H9 (cell line): ENCODE results near the gene BTN3A1. TPM values are rescaled to one million over a fixed set of nuclear protein-coding genes. Genes with fewer than 3 reads are reported as not detected.

Source experiments
- DNase-seq: peaks from one replicate; pipeline ENCODE4 v3.0.0-alpha.2; 2017
- H2AFZ ChIP-seq: one replicate; pipeline ENCODE4 v1.6.1; 2013; ENCODE audit warnings: mild to moderate bottlenecking, low read length, control low read depth, moderate library complexity
- H2AK5ac ChIP-seq: 2 replicates; pipeline ENCODE4 v1.6.1; 2013; ENCODE audit warnings: low read length, control low read depth, mixed read lengths; ENCODE audit not compliant: insufficient read length
- H2BK120ac ChIP-seq: one replicate; pipeline ENCODE4 v1.6.1; 2013; ENCODE audit warnings: low read depth, mild to moderate bottlenecking, low read length, control low read depth, inconsistent platforms; ENCODE audit not compliant: poor library complexity, severe bottlenecking
- H2BK12ac ChIP-seq: 2 replicates; pipeline ENCODE4 v1.6.1; 2013; ENCODE audit warnings: low read length, control low read depth, mixed read lengths, low read depth; ENCODE audit not compliant: insufficient read length
- H2BK15ac ChIP-seq: 2 replicates; pipeline ENCODE4 v1.6.1; 2013; ENCODE audit warnings: low read depth, low read length, control low read depth
- H2BK20ac ChIP-seq: one replicate; pipeline ENCODE4 v1.6.1; 2013; ENCODE audit warnings: low read depth, mild to moderate bottlenecking, low read length, control low read depth, inconsistent platforms; ENCODE audit not compliant: poor library complexity, severe bottlenecking
- H2BK5ac ChIP-seq: 2 replicates; pipeline ENCODE4 v1.6.1; 2013; ENCODE audit warnings: low read length, control low read depth, mixed read lengths; ENCODE audit not compliant: insufficient read length
- H3K14ac ChIP-seq: 2 replicates; pipeline ENCODE4 v1.6.1; 2013; ENCODE audit warnings: low read length, control low read depth; ENCODE audit not compliant: insufficient read depth
- H3K18ac ChIP-seq: 2 replicates; pipeline ENCODE4 v1.6.1; 2013; ENCODE audit warnings: low read depth, mild to moderate bottlenecking, mixed read lengths, low read length, control low read depth; ENCODE audit not compliant: insufficient read length
- H3K23ac ChIP-seq: 2 replicates; pipeline ENCODE4 v1.6.1; 2013; ENCODE audit warnings: low read length, control low read depth, mixed read lengths, low read depth; ENCODE audit not compliant: insufficient read length
- H3K23me2 ChIP-seq: 2 replicates; pipeline ENCODE4 v1.6.1; 2013; ENCODE audit warnings: low read depth, mild to moderate bottlenecking, mixed read lengths, low read length, control low read depth; ENCODE audit not compliant: insufficient read length, poor library complexity, severe bottlenecking
- H3K27ac ChIP-seq: 2 replicates; pipeline ENCODE4 v1.5.1; 2013; ENCODE audit warnings: low read length, control low read depth, mixed read lengths, low read depth; ENCODE audit not compliant: insufficient read length
- H3K27me3 ChIP-seq: 2 replicates; pipeline ENCODE4 v1.6.1; 2013; ENCODE audit warnings: low read length, control low read depth, inconsistent platforms; ENCODE audit not compliant: insufficient read depth
- H3K4ac ChIP-seq: 2 replicates; pipeline ENCODE4 v1.6.1; 2013; ENCODE audit warnings: low read depth, mild to moderate bottlenecking, control low read depth, inconsistent platforms, low read length, moderate library complexity
- H3K4me1 ChIP-seq: 2 replicates; pipeline ENCODE4 v1.6.1; 2013; ENCODE audit warnings: low read length, control low read depth, inconsistent platforms; ENCODE audit not compliant: insufficient read depth
- H3K4me2 ChIP-seq: 2 replicates; pipeline ENCODE4 v1.6.1; 2013; ENCODE audit warnings: low read length, control low read depth, mixed read lengths; ENCODE audit not compliant: insufficient read length, insufficient read depth
- H3K56ac ChIP-seq: 2 replicates; pipeline ENCODE4 v1.6.1; 2013; ENCODE audit warnings: low read depth, mild to moderate bottlenecking, mixed read lengths, low read length, control low read depth; ENCODE audit not compliant: insufficient read length
- H3K79me1 ChIP-seq: 2 replicates; pipeline ENCODE4 v1.6.1; 2013; ENCODE audit warnings: low read depth, mild to moderate bottlenecking, moderate library complexity, low read length, control low read depth, inconsistent platforms; ENCODE audit not compliant: insufficient read depth, poor library complexity, severe bottlenecking
- H3K79me2 ChIP-seq: 2 replicates; pipeline ENCODE4 v1.6.1; 2013; ENCODE audit warnings: low read length, control low read depth, inconsistent platforms; ENCODE audit not compliant: insufficient read depth
- H3K9ac ChIP-seq: 2 replicates; pipeline ENCODE4 v1.6.1; 2013; ENCODE audit warnings: low read length, control low read depth, mixed read lengths; ENCODE audit not compliant: insufficient read length; ENCODE audit errors: extremely low read depth
- H3K9me3 ChIP-seq: one replicate; pipeline ENCODE4 v1.6.1; 2013; ENCODE audit warnings: low read depth, low read length, inconsistent platforms; ENCODE audit not compliant: control insufficient read depth
- H3T11ph ChIP-seq: one replicate; pipeline ENCODE4 v1.6.1; 2013; ENCODE audit warnings: mild to moderate bottlenecking, low read length, control low read depth, inconsistent platforms
- H4K20me1 ChIP-seq: one replicate; pipeline ENCODE4 v1.6.1; 2013; ENCODE audit not compliant: control insufficient read depth, insufficient read length, insufficient read depth
- H4K5ac ChIP-seq: 2 replicates; pipeline ENCODE4 v1.6.1; 2013; ENCODE audit warnings: low read depth, mild to moderate bottlenecking, mixed read lengths, low read length, control low read depth; ENCODE audit not compliant: insufficient read length
- H4K8ac ChIP-seq: replicated peaks from 2 replicates; pipeline ENCODE4 v1.6.1; 2013; ENCODE audit warnings: low read length, control low read depth, mixed read lengths, low read depth; ENCODE audit not compliant: insufficient read length
- H4K91ac ChIP-seq: 2 replicates; pipeline ENCODE4 v1.6.1; 2013; ENCODE audit warnings: low read depth, mild to moderate bottlenecking, moderate library complexity, mixed read lengths, low read length, control low read depth; ENCODE audit not compliant: insufficient read length
- H3K27ac Mint-ChIP-seq, 3 experiments: 2 replicates in 2 of 3; 3 replicates in 1 of 3; pipeline ENCODE4 v1.8.0; 2020 to 2021; ENCODE audit warnings: mixed read lengths in 3 of 3, mild to moderate bottlenecking in 1 of 3, moderate library complexity in 1 of 3
- H3K27me3 Mint-ChIP-seq: 2 replicates; pipeline ENCODE4 v1.8.0; 2021; ENCODE audit warnings: low read depth, mild to moderate bottlenecking, moderate library complexity, mixed read lengths
- H3K36me3 Mint-ChIP-seq, 3 experiments: 2 replicates in 2 of 3; 3 replicates in 1 of 3; pipeline ENCODE4 v1.8.0; 2020 to 2021; ENCODE audit warnings: low read depth in 3 of 3, mixed read lengths in 3 of 3; ENCODE audit not compliant: insufficient read depth in 1 of 3
- H3K4me1 Mint-ChIP-seq, 2 experiments: 2 replicates each; pipeline ENCODE4 v1.8.0; 2020; ENCODE audit warnings: mixed read lengths in 2 of 2
- H3K4me3 Mint-ChIP-seq, 2 experiments: 2 replicates in 1 of 2; 3 replicates in 1 of 2; pipeline ENCODE4 v1.8.0; 2020 to 2021; ENCODE audit warnings: mild to moderate bottlenecking in 2 of 2, mixed read lengths in 2 of 2, moderate library complexity in 1 of 2
- H3K9me3 Mint-ChIP-seq, 2 experiments: 2 replicates in 1 of 2; 3 replicates in 1 of 2; pipeline ENCODE4 v1.8.0; 2020; ENCODE audit warnings: mild to moderate bottlenecking in 2 of 2, mixed read lengths in 2 of 2, moderate library complexity in 1 of 2
- WGBS: extraction: QIAGEN DNeasy Blood & Tissue Kit; methylation state at CpG from one replicate; pipeline ENCODE4 v1.1.7; 2013; ENCODE audit warnings: missing lambda C conversion rate, low lambda C conversion rate, mixed read lengths; ENCODE audit not compliant: insufficient read length; ENCODE audit errors: extremely low coverage; 5-methylcytosine and 5-hydroxymethylcytosine counted together
- total RNA-seq: library from RNA; stranded (reverse); gene quantifications from 2 replicates; pipeline ENCODE4 v1.2.1, GENCODE V29; 2021
- TF ChIP-seq, protein P1 (sequence below): fragments of 200-600 bp; sonication (generic); conservative IDR thresholded peaks from 3 replicates; pipeline ENCODE4 v1.8.0; 2021; ENCODE audit warnings: antibody characterized with exemption, mild to moderate bottlenecking

Gene BTN3A1
- total RNA-seq, 1 experiment from 2014 or later: 2.5 TPM

DNA sequence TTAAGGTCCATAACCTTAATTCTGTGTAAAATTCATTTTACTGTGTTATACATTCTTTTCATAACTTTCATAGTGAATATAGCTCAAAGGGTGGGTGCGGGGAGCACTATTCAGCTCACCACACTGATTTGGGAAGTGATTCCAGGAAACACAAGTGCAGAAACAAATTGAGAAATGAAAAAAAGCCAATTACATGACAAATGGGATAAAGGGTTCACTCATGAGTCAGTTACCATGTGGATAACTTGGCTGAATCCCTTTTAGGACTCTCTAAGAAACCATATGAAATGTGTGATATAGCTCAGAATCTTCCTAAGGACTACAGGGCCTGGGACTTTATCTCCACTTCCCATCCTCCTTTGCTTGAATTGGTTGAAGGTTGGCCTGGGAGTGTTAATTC, 52.6 kb downstream of the BTN3A1 start:
- no peak overlapping the region for H3K27ac ChIP-seq
- no CpG with 5 or more reads among the region's 1 CpG for WGBS
- Mint-ChIP-seq H3K36me3 (peaks cover 6 to 9% (median 6%) of the 10 kb centered on the region in 3 experiments), H3K27ac (no peak overlapping the region), H3K9me3 (no peaks in the 10 kb centered on the region), H3K4me3 (no peak overlapping the region), H3K27me3 (no peaks in the 10 kb centered on the region; the same call in none of the 2 replicates), H3K4me1 (peaks cover 15 to 19% of the 10 kb centered on the region in 2 experiments)
- no peak overlapping the region for H2BK120ac ChIP-seq
- H4K91ac ChIP-seq: no peak overlapping the region
- H3K23me2 ChIP-seq: peaks cover 4% of the 10 kb centered on the region
- H4K5ac ChIP-seq: no peak overlapping the region
- H2BK15ac ChIP-seq: no peak overlapping the region
- DNase-seq: no peak
- H2BK12ac ChIP-seq: no peak overlapping the region
- TF ChIP-seq, protein P1, sequence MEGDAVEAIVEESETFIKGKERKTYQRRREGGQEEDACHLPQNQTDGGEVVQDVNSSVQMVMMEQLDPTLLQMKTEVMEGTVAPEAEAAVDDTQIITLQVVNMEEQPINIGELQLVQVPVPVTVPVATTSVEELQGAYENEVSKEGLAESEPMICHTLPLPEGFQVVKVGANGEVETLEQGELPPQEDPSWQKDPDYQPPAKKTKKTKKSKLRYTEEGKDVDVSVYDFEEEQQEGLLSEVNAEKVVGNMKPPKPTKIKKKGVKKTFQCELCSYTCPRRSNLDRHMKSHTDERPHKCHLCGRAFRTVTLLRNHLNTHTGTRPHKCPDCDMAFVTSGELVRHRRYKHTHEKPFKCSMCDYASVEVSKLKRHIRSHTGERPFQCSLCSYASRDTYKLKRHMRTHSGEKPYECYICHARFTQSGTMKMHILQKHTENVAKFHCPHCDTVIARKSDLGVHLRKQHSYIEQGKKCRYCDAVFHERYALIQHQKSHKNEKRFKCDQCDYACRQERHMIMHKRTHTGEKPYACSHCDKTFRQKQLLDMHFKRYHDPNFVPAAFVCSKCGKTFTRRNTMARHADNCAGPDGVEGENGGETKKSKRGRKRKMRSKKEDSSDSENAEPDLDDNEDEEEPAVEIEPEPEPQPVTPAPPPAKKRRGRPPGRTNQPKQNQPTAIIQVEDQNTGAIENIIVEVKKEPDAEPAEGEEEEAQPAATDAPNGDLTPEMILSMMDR: no peak
- H3K14ac ChIP-seq: no peak overlapping the region
- H3K9ac ChIP-seq: no peak overlapping the region
- no peak overlapping the region for H2BK20ac ChIP-seq
- H3K23ac ChIP-seq: no peak overlapping the region
- no peaks in the 10 kb centered on the region for H3K27me3 ChIP-seq
- no peaks in the 10 kb centered on the region for H3K9me3 ChIP-seq
- no peak overlapping the region for H4K8ac ChIP-seq
- H2AK5ac ChIP-seq: no peak overlapping the region
- no peak overlapping the region for H3K18ac ChIP-seq
- no peak overlapping the region for H2AFZ ChIP-seq
- H3K4me2 ChIP-seq: no peak overlapping the region
- H3K4me1 ChIP-seq: peaks cover 3% of the 10 kb centered on the region; the same call in 1 of the 2 replicates
- H3K79me1 ChIP-seq: no peaks in the 10 kb centered on the region
- no peak overlapping the region for H3K4ac ChIP-seq
- H3T11ph ChIP-seq: no peak overlapping the region
- H4K20me1 ChIP-seq: no peaks in the 10 kb centered on the region
- no peaks in the 10 kb centered on the region for H3K79me2 ChIP-seq
- no peak overlapping the region for H3K56ac ChIP-seq
- no peak overlapping the region for H2BK5ac ChIP-seq
